Activated CD4-positive, alpha-beta memory T cell treated with anti-CD3 and anti-CD28 coated beads for 36 hours (primary cell): ENCODE data around the gene EPHB1. TPM values are rescaled to one million over a fixed set of nuclear protein-coding genes. Genes with fewer than 3 reads are reported as not detected.
"Not testable (repeated sequence)": the region's sequence is repeated elsewhere in the genome, so short reads cannot be mapped to it uniquely, and the experiment has no call there.

Experiments
- CTCF ChIA-PET: fragments of 350-600 bp; sonication (Branson Sonifier 250); formaldehyde crosslinking; loops from one replicate; lab custom pipeline; 2021; ENCODE audit warnings: antibody characterized with exemption, inconsistent platforms; lab: Charles Lee
- POLR2A ChIA-PET: fragments of 350-600 bp; sonication (Branson Sonifier 250); formaldehyde crosslinking; loops from one replicate; lab custom pipeline; 2021; ENCODE audit warnings: antibody characterized with exemption; lab: Charles Lee
- DNase-seq: peaks from one replicate; pipeline ENCODE4 v3.0.0-alpha.2; 2020
- H3K27ac Mint-ChIP-seq: one replicate; pipeline ENCODE4 v1.8.0; 2021; ENCODE audit warnings: mixed read lengths
- H3K27me3 Mint-ChIP-seq: one replicate; pipeline ENCODE4 v1.8.0; 2021; ENCODE audit warnings: mixed read lengths
- H3K36me3 Mint-ChIP-seq: one replicate; pipeline ENCODE4 v1.8.0; 2021; ENCODE audit warnings: mixed read lengths
- H3K4me1 Mint-ChIP-seq: one replicate; pipeline ENCODE4 v1.8.0; 2021; ENCODE audit warnings: low read depth, mixed read lengths
- H3K4me3 Mint-ChIP-seq: one replicate; pipeline ENCODE4 v1.8.0; 2021; ENCODE audit warnings: mild to moderate bottlenecking, mixed read lengths
- H3K9me3 Mint-ChIP-seq: one replicate; pipeline ENCODE4 v1.8.0; 2021; ENCODE audit warnings: mixed read lengths
- intact Hi-C: fragments of 100-400 bp; cut with micrococcal nuclease; formaldehyde crosslinking; loops from one replicate; pipeline ENCODE4 v1.15.1; 2023
- total RNA-seq, 2 experiments: library from RNA; stranded (reverse); gene quantifications; one replicate each; pipeline ENCODE4 v1.2.3, GENCODE V29; 2021

EPHB1 gene
- total RNA-seq, 2 experiments from 2014 or later, result 1.3 TPM

GRCh38 chr3:135057996-135058395 is 262.9 kb downstream of the EPHB1 start:
- intact Hi-C loops, result no loop called here

GRCh38 chr3:135059580-135059979 is 264.5 kb downstream of the EPHB1 start:
- POLR2A ChIA-PET, result no interaction called here
- Mint-ChIP-seq H3K9me3 (peaks cover 2% of the 10 kb centered on the region), H3K27ac (no peak overlapping the region)

More at GRCh38 chr3:135057996-135058395, 262.9 kb downstream of the EPHB1 start:
- POLR2A ChIA-PET, result no interaction called here
- DNase-seq, result no peak
- CTCF ChIA-PET, result no interaction called here
- no peak overlapping the region for H3K4me3 Mint-ChIP-seq
- H3K9me3 Mint-ChIP-seq, result peaks cover 2% of the 10 kb centered on the region
- no peaks in the 10 kb centered on the region for H3K27me3 Mint-ChIP-seq
- H3K36me3 Mint-ChIP-seq, result no peaks in the 10 kb centered on the region
- H3K4me1 Mint-ChIP-seq, result no peaks in the 10 kb centered on the region
- no peak overlapping the region for H3K27ac Mint-ChIP-seq

GRCh38 chr3:135066844-135067727 is 272.0 kb downstream of the EPHB1 start:
- DNase-seq, H3K9me3 Mint-ChIP-seq, CTCF ChIA-PET, H3K27ac Mint-ChIP-seq, H3K27me3 Mint-ChIP-seq, H3K36me3 Mint-ChIP-seq, H3K4me1 Mint-ChIP-seq, H3K4me3 Mint-ChIP-seq, intact Hi-C loops, POLR2A ChIA-PET: not testable (repeated sequence)

More at GRCh38 chr3:135059580-135059979, 264.5 kb downstream of the EPHB1 start:
- Mint-ChIP-seq H3K36me3 (no peaks in the 10 kb centered on the region), H3K27me3 (no peaks in the 10 kb centered on the region), H3K4me1 (no peaks in the 10 kb centered on the region), H3K4me3 (no peak overlapping the region)
- no peak for DNase-seq
- intact Hi-C loops, result no loop called here
- CTCF ChIA-PET, result no interaction called here

GRCh38 chr3:135068011-135068410 is 273.0 kb downstream of the EPHB1 start:
- intact Hi-C loops, result no loop called here
- Mint-ChIP-seq H3K4me1 (no peaks in the 10 kb centered on the region), H3K4me3 (no peak overlapping the region), H3K36me3 (no peaks in the 10 kb centered on the region), H3K27ac (no peak overlapping the region), H3K27me3 (peaks cover 6% of the 10 kb centered on the region), H3K9me3 (peaks cover 3% of the 10 kb centered on the region)
- CTCF ChIA-PET, result no interaction called here
- no peak for DNase-seq
- POLR2A ChIA-PET, result no interaction called here

- Mint-ChIP-seq H3K27me3 (peaks cover 6% of the 10 kb centered on the region), H3K4me3 (no peak overlapping the region), H3K4me1 (no peaks in the 10 kb centered on the region), H3K36me3 (no peaks in the 10 kb centered on the region), H3K9me3 (peaks cover 3% of the 10 kb centered on the region), H3K27ac (no peak overlapping the region)
- ChIA-PET CTCF (no interaction called here), POLR2A (no interaction called here)
- no peak for DNase-seq
- intact Hi-C loops, result no loop called here
Measured at GRCh38 chr3:135069406-135069805, 274.3 kb downstream of the EPHB1 start.

- Mint-ChIP-seq H3K27ac (no peak overlapping the region), H3K36me3 (no peaks in the 10 kb centered on the region), H3K4me1 (no peaks in the 10 kb centered on the region), H3K4me3 (no peak overlapping the region), H3K27me3 (peaks cover 6% of the 10 kb centered on the region), H3K9me3 (peaks cover 3% of the 10 kb centered on the region)
- DNase-seq, result no peak
- POLR2A ChIA-PET, result no interaction called here
- CTCF ChIA-PET, result no interaction called here
- intact Hi-C loops, result no loop called here
Measured at GRCh38 chr3:135071483-135071882, 276.4 kb downstream of the EPHB1 start.

- no peaks in the 10 kb centered on the region for H3K4me1 Mint-ChIP-seq
- DNase-seq, result no peak
- no peaks in the 10 kb centered on the region for H3K36me3 Mint-ChIP-seq
- no peak overlapping the region for H3K27ac Mint-ChIP-seq
- ChIA-PET CTCF (no interaction called here), POLR2A (no interaction called here)
- intact Hi-C loops, result no loop called here
- H3K4me3 Mint-ChIP-seq, result no peak overlapping the region
- peaks cover 3% of the 10 kb centered on the region for H3K9me3 Mint-ChIP-seq
- H3K27me3 Mint-ChIP-seq, result peaks cover 7% of the 10 kb centered on the region
Measured at GRCh38 chr3:135072431-135072830, 277.4 kb downstream of the EPHB1 start.

- Mint-ChIP-seq H3K27ac (no peak overlapping the region), H3K27me3 (peaks cover 8% of the 10 kb centered on the region), H3K36me3 (no peaks in the 10 kb centered on the region), H3K4me3 (no peak overlapping the region), H3K4me1 (no peaks in the 10 kb centered on the region), H3K9me3 (peaks cover 3% of the 10 kb centered on the region)
- intact Hi-C loops, result no loop called here
- DNase-seq, result no peak
- CTCF ChIA-PET, result no interaction called here
- POLR2A ChIA-PET, result no interaction called here
Measured at GRCh38 chr3:135075157-135075556, 280.1 kb downstream of the EPHB1 start.

GRCh38 chr3:135076341-135076740 is 281.3 kb downstream of the EPHB1 start:
- Mint-ChIP-seq H3K4me1 (no peaks in the 10 kb centered on the region), H3K4me3 (no peak overlapping the region), H3K27ac (no peak overlapping the region), H3K36me3 (no peaks in the 10 kb centered on the region), H3K9me3 (peaks cover 3% of the 10 kb centered on the region), H3K27me3 (peaks cover 8% of the 10 kb centered on the region)
- POLR2A ChIA-PET, result no interaction called here
- DNase-seq, result no peak
- CTCF ChIA-PET, result no interaction called here
- intact Hi-C loops, result no loop called here

- no peak overlapping the region for H3K27ac Mint-ChIP-seq
- DNase-seq, result no peak
- H3K9me3 Mint-ChIP-seq, result peaks cover 3% of the 10 kb centered on the region
- H3K27me3 Mint-ChIP-seq, result peaks cover 8% of the 10 kb centered on the region
- no peaks in the 10 kb centered on the region for H3K4me1 Mint-ChIP-seq
- no peak overlapping the region for H3K4me3 Mint-ChIP-seq
- ChIA-PET POLR2A (no interaction called here), CTCF (no interaction called here)
- intact Hi-C loops, result no loop called here
- no peaks in the 10 kb centered on the region for H3K36me3 Mint-ChIP-seq
Measured at GRCh38 chr3:135077186-135077585, 282.1 kb downstream of the EPHB1 start.

GRCh38 chr3:135078283-135078682 is 283.2 kb downstream of the EPHB1 start:
- Mint-ChIP-seq H3K4me3 (no peak overlapping the region), H3K27me3 (peaks cover 4% of the 10 kb centered on the region), H3K36me3 (no peaks in the 10 kb centered on the region), H3K27ac (no peak overlapping the region), H3K4me1 (no peaks in the 10 kb centered on the region), H3K9me3 (no peaks in the 10 kb centered on the region)
- ChIA-PET POLR2A (no interaction called here), CTCF (no interaction called here)
- intact Hi-C loops, result no loop called here
- no peak for DNase-seq

- Mint-ChIP-seq H3K27ac (no peak overlapping the region), H3K9me3 (no peaks in the 10 kb centered on the region), H3K4me1 (no peaks in the 10 kb centered on the region), H3K4me3 (no peak overlapping the region), H3K36me3 (no peaks in the 10 kb centered on the region), H3K27me3 (peaks cover 4% of the 10 kb centered on the region)
- intact Hi-C loops, result no loop called here
- ChIA-PET CTCF (no interaction called here), POLR2A (no interaction called here)
- DNase-seq, result no peak
Measured at GRCh38 chr3:135079095-135079494, 284.0 kb downstream of the EPHB1 start.

- Mint-ChIP-seq H3K9me3 (no peaks in the 10 kb centered on the region), H3K27me3 (peaks cover 4% of the 10 kb centered on the region), H3K27ac (no peak overlapping the region), H3K4me1 (no peaks in the 10 kb centered on the region), H3K36me3 (no peaks in the 10 kb centered on the region), H3K4me3 (no peak overlapping the region)
- ChIA-PET CTCF (no interaction called here), POLR2A (no interaction called here)
- DNase-seq, result no peak
- intact Hi-C loops, result no loop called here
Measured at GRCh38 chr3:135081451-135081850, 286.4 kb downstream of the EPHB1 start.
